T-cell (primary cell): Measurements from ENCODE around the gene NINL. TPM values are rescaled to one million over a fixed set of nuclear protein-coding genes. Genes with fewer than 3 reads are reported as not detected.

Experiments
- ATAC-seq, 4 experiments: fragments of 200-7000 bp in 3 of 4; fragments of 150-1000 bp in 1 of 4; cut with Tn5 transposase; replicated peaks in 1 of 4; 1 replicate in 3 of 4; 2 replicates in 1 of 4; pipeline ENCODE4 v1.10.0; 2021; ENCODE audit warnings: moderate library complexity in 3 of 4, mild to moderate bottlenecking in 2 of 4, moderate number of reproducible peaks in 1 of 4
- CTCF ChIA-PET, 2 donors: fragments of 300-600 bp; sonication (Branson Sonifier 250); formaldehyde crosslinking; loops; one replicate each; lab custom pipeline; 2022; ENCODE audit warnings: antibody characterized with exemption in 2 of 2; lab: Charles Lee
- POLR2A ChIA-PET, 2 donors: fragments of 300-600 bp; sonication (Branson Sonifier 250); formaldehyde crosslinking; loops; one replicate each; lab custom pipeline; 2022; ENCODE audit warnings: antibody characterized with exemption in 2 of 2; lab: Charles Lee
- DNase-seq, 35 experiments: peaks; one replicate each; pipeline versions ENCODE4 v3.0.0 to v3.0.0-alpha.2; 2013 to 2023
- H3K27ac ChIP-seq: one replicate; pipeline ENCODE4 v1.5.1; 2013; ENCODE audit warnings: low read length
- H3K27me3 ChIP-seq, 2 experiments: replicated peaks in 1 of 2; 1 replicate in 1 of 2; 2 replicates in 1 of 2; pipeline versions ENCODE4 v1.6.1 to v1.7.0; 2013; ENCODE audit warnings: low read length in 1 of 2, mixed read lengths in 1 of 2; ENCODE audit not compliant: control insufficient read depth in 2 of 2, insufficient read depth in 2 of 2; ENCODE audit errors: extremely low read depth in 1 of 2
- H3K36me3 ChIP-seq, 2 donors: 1 replicate in 1 of 2; 2 replicates in 1 of 2; pipeline versions ENCODE4 v1.6.1 to v1.7.0; 2013; ENCODE audit warnings: low read length in 1 of 2; ENCODE audit not compliant: control insufficient read depth in 2 of 2, insufficient read depth in 1 of 2; ENCODE audit errors: extremely low read depth in 1 of 2
- H3K4me1 ChIP-seq, 2 experiments: 1 replicate in 1 of 2; 2 replicates in 1 of 2; pipeline versions ENCODE4 v1.6.1 to v1.7.0; 2013; ENCODE audit warnings: low read length in 2 of 2, mixed read lengths in 1 of 2; ENCODE audit not compliant: insufficient read depth in 2 of 2, control insufficient read depth in 1 of 2; ENCODE audit errors: extremely low read depth in 1 of 2
- H3K4me3 ChIP-seq, 2 donors: 1 replicate in 1 of 2; 2 replicates in 1 of 2; pipeline versions ENCODE4 v1.5.1 to v1.7.0; 2013; ENCODE audit warnings: mild to moderate bottlenecking in 2 of 2, low read length in 1 of 2, moderate library complexity in 1 of 2; ENCODE audit not compliant: control insufficient read depth in 1 of 2; ENCODE audit errors: extremely low read depth in 1 of 2
- H3K9me3 ChIP-seq: 2 replicates; pipeline ENCODE4 v1.7.0; 2013
- H3K27ac Mint-ChIP-seq, 2 donors: one replicate each; pipeline ENCODE4 v1.8.0; 2020 to 2021; ENCODE audit warnings: mild to moderate bottlenecking in 2 of 2, mixed read lengths in 2 of 2
- H3K27me3 Mint-ChIP-seq, 2 donors: one replicate each; pipeline ENCODE4 v1.8.0; 2021 to 2022; ENCODE audit warnings: mixed read lengths in 2 of 2
- H3K36me3 Mint-ChIP-seq: one replicate; pipeline ENCODE4 v1.8.0; 2021; ENCODE audit warnings: mixed read lengths
- H3K4me1 Mint-ChIP-seq, 3 donors: one replicate each; pipeline ENCODE4 v1.8.0; 2020 to 2022; ENCODE audit warnings: mixed read lengths in 3 of 3, mild to moderate bottlenecking in 1 of 3
- H3K4me3 Mint-ChIP-seq, 3 donors: one replicate each; pipeline ENCODE4 v1.8.0; 2020 to 2022; ENCODE audit warnings: mild to moderate bottlenecking in 3 of 3, mixed read lengths in 3 of 3, moderate library complexity in 3 of 3
- H3K9me3 Mint-ChIP-seq, 3 donors: one replicate each; pipeline ENCODE4 v1.8.0; 2020 to 2022; ENCODE audit warnings: mixed read lengths in 3 of 3
- WGBS: methylation state at CpG from one replicate; pipeline ENCODE4 v1.1.5; 2013; ENCODE audit warnings: missing lambda C conversion rate; ENCODE audit not compliant: insufficient coverage; 5-methylcytosine and 5-hydroxymethylcytosine counted together
- total RNA-seq, 35 experiments: library from RNA in 6 of 35; stranded (reverse) in 6 of 35; fragments of 120-200 nt in 1 of 35; gene quantifications; one replicate each; pipeline versions ENCODE4 v1.2.1 to v1.2.4 and lab custom pipeline; 2013 to 2026

The NINL gene
- total RNA-seq, 5 donors from 2014 or later (not counting 1 experiment from before 2014, with no cell fraction given), result 1.3 to 4.8 (median 2.7) TPM

DNA sequence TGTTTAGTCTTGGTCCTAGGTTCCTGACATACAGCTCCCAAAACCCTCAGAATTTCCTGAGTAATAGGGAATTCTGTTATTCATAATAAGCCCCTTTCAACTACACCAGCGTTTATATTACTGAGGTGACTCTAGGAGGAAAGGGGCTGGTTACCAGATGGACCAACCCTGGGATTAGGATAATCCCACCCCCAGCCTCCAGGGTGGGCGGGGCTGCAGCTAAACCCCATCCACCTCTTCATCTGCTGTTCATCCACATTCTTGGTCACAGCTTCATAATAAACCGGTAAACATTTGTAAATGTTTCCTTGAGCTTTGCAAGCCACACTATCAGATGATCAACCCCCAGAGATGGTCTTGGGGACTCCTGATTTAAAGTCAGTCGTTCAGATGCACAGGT, 38.3 kb downstream of the NINL start:
- WGBS, result 38% methylated on average over 2 of the region's 4 CpGs
- peaks cover 0 to 4% of the 10 kb centered on the region in 2 experiments for H3K4me1 ChIP-seq
- Mint-ChIP-seq H3K36me3 (no peaks in the 10 kb centered on the region), H3K27me3 (peaks cover 0 to 3% of the 10 kb centered on the region in 2 donors), H3K27ac (no peak overlapping the region), H3K4me1 (peaks cover 0 to 3% (median under 1%) of the 10 kb centered on the region in 3 donors), H3K9me3 (no peaks in the 10 kb centered on the region), H3K4me3 (no peak overlapping the region)
- H3K27ac ChIP-seq, result no peak overlapping the region
- CTCF ChIA-PET, result no interaction called here
- DNase-seq (no peak), ATAC-seq (no peak)
- no peak overlapping the region for H3K4me3 ChIP-seq
- H3K9me3 ChIP-seq, result no peaks in the 10 kb centered on the region
- H3K27me3 ChIP-seq, result no peaks in the 10 kb centered on the region
- H3K36me3 ChIP-seq, result no peaks in the 10 kb centered on the region
- POLR2A ChIA-PET, result no interaction called here

DNA sequence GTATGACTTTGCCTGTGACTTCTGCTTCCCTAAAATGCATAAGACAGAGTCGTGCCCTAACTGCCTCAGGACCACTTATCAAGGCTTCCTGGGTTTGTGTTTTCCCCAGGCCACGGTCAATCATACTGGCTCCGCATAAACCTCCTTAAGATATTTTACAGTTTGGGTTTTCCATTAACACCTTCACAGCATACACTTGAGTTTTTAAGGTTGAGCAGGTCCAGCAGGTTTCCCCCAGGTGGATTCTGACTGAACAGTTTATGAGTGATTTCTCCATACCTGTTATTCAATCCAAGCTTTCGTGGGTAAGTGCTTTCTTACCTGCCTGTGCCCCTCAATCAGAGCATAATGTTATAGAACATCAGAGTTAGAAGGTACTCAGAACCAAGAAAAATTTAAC, 39.3 kb downstream of the NINL start:
- ChIA-PET CTCF (no interaction called here), POLR2A (no interaction called here)
- no peak overlapping the region for H3K4me3 Mint-ChIP-seq
- Histone ChIP-seq H3K9me3 (no peaks in the 10 kb centered on the region), H3K4me3 (no peak overlapping the region), H3K36me3 (no peaks in the 10 kb centered on the region), H3K27ac (no peak overlapping the region), H3K4me1 (peaks cover 0 to 4% of the 10 kb centered on the region in 2 experiments), H3K27me3 (no peaks in the 10 kb centered on the region)
- 33% methylated on average over 1 of the region's 4 CpGs for WGBS
- H3K27me3 Mint-ChIP-seq, result peaks cover 0 to 3% of the 10 kb centered on the region in 2 donors
- peaks cover 0 to 11% (median 5%) of the 10 kb centered on the region in 3 donors for H3K4me1 Mint-ChIP-seq
- no peak for DNase-seq
- no peak overlapping the region for H3K27ac Mint-ChIP-seq
- H3K9me3 Mint-ChIP-seq, result no peaks in the 10 kb centered on the region
- ATAC-seq, result no peak
- no peaks in the 10 kb centered on the region for H3K36me3 Mint-ChIP-seq

DNA sequence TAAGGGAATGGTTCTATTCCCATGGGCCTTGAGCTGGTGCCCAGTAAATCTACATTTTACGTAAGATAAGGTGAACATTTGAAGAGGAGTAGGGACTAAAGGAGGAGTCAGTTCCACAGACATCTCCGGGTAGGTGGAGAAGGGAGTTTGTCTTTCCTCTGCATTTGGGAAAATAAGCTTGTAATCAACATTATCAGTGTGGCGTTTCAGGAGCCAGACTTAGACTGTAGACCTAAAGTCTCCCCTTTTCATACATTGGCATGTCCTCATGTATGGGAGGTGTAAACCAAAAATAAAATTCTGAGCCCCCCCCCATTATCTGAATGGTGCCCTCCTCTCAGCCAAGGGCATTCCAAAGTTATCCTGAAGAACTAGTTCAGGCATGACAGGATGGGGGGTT, 40.2 kb downstream of the NINL start:
- no peak overlapping the region for H3K27ac ChIP-seq
- no CpG with 5 or more reads among the region's 3 CpGs for WGBS
- H3K4me1 ChIP-seq, result peaks cover 0 to 4% of the 10 kb centered on the region in 2 experiments
- no peaks in the 10 kb centered on the region for H3K36me3 Mint-ChIP-seq
- no peak overlapping the region for H3K27ac Mint-ChIP-seq
- POLR2A ChIA-PET, result no interaction called here
- no peaks in the 10 kb centered on the region for H3K9me3 ChIP-seq
- DNase-seq (no peak), ATAC-seq (no peak)
- peaks cover 0 to 12% (median 5%) of the 10 kb centered on the region in 3 donors for H3K4me1 Mint-ChIP-seq
- H3K27me3 ChIP-seq, result no peaks in the 10 kb centered on the region
- H3K36me3 ChIP-seq, result no peaks in the 10 kb centered on the region
- H3K9me3 Mint-ChIP-seq, result no peaks in the 10 kb centered on the region
- no peak overlapping the region for H3K4me3 Mint-ChIP-seq
- no peak overlapping the region for H3K4me3 ChIP-seq
- H3K27me3 Mint-ChIP-seq, result peaks cover 0 to 1% of the 10 kb centered on the region in 2 donors
- CTCF ChIA-PET, result no interaction called here

DNA sequence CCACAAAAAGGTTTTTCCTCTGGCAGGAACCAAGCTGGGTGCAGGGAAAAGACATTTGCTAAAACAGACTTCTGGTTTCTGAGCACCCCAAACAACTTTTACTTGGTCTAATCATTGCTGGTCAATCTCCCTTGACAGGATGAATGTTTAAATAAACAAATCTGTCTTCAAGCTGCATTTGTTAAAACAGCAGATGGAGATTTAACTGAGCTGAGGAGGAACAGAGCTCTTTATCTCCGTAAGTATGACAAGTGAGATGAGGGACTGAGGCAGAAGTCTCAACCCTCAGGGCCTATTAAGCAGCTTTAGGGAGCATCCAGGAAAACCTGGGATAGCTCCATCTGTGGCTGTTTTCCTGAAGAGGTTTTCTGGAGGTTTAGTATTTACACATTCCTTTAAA, 40.6 kb downstream of the NINL start:
- peaks cover 0 to 4% of the 10 kb centered on the region in 2 experiments for H3K4me1 ChIP-seq
- H3K4me3 ChIP-seq, result no peak overlapping the region
- Mint-ChIP-seq H3K36me3 (no peaks in the 10 kb centered on the region), H3K4me3 (no peak overlapping the region), H3K27ac (no peak overlapping the region), H3K27me3 (no peaks in the 10 kb centered on the region), H3K4me1 (peaks cover 0 to 12% (median 5%) of the 10 kb centered on the region in 3 donors), H3K9me3 (no peaks in the 10 kb centered on the region)
- ChIA-PET CTCF (no interaction called here), POLR2A (no interaction called here)
- no peaks in the 10 kb centered on the region for H3K27me3 ChIP-seq
- H3K9me3 ChIP-seq, result no peaks in the 10 kb centered on the region
- no peak overlapping the region for H3K27ac ChIP-seq
- no peaks in the 10 kb centered on the region for H3K36me3 ChIP-seq
- DNase-seq (no peak), ATAC-seq (no peak)
- 100% methylated on average over 1 of the region's 1 CpG for WGBS

DNA sequence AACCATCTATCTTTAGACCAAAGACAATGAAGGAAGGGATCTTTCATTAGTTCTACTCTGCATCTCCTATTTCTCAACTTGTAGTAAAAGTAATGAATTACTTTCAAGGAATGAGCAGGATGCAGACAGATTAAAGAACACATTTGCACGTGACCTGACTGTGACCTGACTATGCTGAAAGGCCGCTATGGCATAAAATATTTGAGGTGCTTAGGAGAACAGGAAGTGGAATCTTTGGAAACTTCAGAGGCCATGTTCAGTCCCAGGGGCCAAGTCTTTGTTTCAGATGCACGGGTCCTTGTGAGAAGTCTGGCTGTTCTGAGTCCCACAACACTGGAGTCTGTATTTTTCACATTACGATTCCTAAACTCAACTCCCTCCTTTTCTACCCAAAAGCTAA, 41.0 kb downstream of the NINL start:
- H3K27ac Mint-ChIP-seq, result no peak overlapping the region
- H3K4me1 Mint-ChIP-seq, result peaks cover 0 to 12% (median 2%) of the 10 kb centered on the region in 3 donors

DNA sequence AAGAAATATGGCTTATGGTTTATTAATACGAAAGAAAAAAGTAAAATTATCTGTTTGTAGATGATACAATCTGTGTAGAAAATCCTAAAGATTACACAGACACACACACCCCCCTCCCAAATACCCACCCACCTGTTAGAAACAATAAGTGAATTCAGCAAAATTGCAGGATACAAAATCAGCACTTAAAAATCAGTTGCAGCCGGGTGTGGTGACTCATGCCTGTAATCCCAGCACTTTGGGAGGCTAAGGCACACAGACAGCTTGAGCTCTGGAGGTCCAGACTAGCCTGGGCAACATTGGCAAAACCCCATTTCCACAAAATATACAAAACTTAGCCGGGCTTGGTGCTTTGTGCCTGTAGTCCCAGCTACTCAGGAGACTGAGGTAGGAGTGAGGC, 42.3 kb downstream of the NINL start:
- Histone ChIP-seq H3K4me1 (no peaks in the 10 kb centered on the region), H3K36me3 (no peaks in the 10 kb centered on the region), H3K27ac (no peak overlapping the region), H3K9me3 (no peaks in the 10 kb centered on the region), H3K27me3 (no peaks in the 10 kb centered on the region), H3K4me3 (no peak overlapping the region)
- ChIA-PET CTCF (no interaction called here), POLR2A (no interaction called here)
- H3K36me3 Mint-ChIP-seq, result no peaks in the 10 kb centered on the region
- H3K27me3 Mint-ChIP-seq, result no peaks in the 10 kb centered on the region
- H3K4me3 Mint-ChIP-seq, result no peak overlapping the region
- ATAC-seq, result no peak
- no CpG with 5 or more reads among the region's 3 CpGs for WGBS
- peaks cover 0 to 12% (median 2%) of the 10 kb centered on the region in 3 donors for H3K4me1 Mint-ChIP-seq
- no peaks in the 10 kb centered on the region for H3K9me3 Mint-ChIP-seq
- no peak for DNase-seq
- no peak overlapping the region for H3K27ac Mint-ChIP-seq

More for the DNA sequence above, 41.0 kb downstream of the NINL start:
- H3K9me3 ChIP-seq, result no peaks in the 10 kb centered on the region
- Mint-ChIP-seq H3K27me3 (no peaks in the 10 kb centered on the region), H3K4me3 (no peak overlapping the region), H3K9me3 (no peaks in the 10 kb centered on the region), H3K36me3 (no peaks in the 10 kb centered on the region)
- H3K4me1 ChIP-seq, result peaks cover 0 to 3% of the 10 kb centered on the region in 2 experiments
- H3K27ac ChIP-seq, result no peak overlapping the region
- H3K4me3 ChIP-seq, result no peak overlapping the region
- 67% methylated on average over 3 of the region's 4 CpGs for WGBS
- ChIA-PET CTCF (no interaction called here), POLR2A (no interaction called here)
- DNase-seq (no peak), ATAC-seq (no peak)
- no peaks in the 10 kb centered on the region for H3K27me3 ChIP-seq
- no peaks in the 10 kb centered on the region for H3K36me3 ChIP-seq

DNA sequence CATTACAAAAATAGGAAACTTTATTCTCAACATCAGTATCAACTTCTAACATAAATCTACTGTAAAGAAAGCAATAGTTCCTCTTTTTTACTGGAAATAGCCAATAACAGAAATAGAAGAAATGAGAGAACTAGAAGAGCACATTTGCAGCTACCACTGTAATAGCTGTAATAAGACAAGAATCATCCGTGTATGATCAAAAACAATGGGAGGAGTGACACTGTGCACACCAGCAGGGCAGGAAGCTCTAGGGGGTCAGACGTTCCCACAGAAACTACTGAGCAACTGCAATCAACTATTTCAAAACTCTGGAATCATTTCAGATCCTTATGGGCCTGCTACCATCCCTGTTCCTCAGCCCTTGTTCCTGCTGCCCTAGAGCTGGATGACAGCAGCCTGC, 43.7 kb downstream of the NINL start:
- no peak overlapping the region for H3K27ac Mint-ChIP-seq
- no CpG with 5 or more reads among the region's 2 CpGs for WGBS
- no peak overlapping the region for H3K4me3 Mint-ChIP-seq
- DNase-seq, result no peak
- Histone ChIP-seq H3K4me3 (no peak overlapping the region), H3K36me3 (no peaks in the 10 kb centered on the region), H3K27me3 (no peaks in the 10 kb centered on the region), H3K4me1 (no peaks in the 10 kb centered on the region), H3K27ac (no peak overlapping the region), H3K9me3 (no peaks in the 10 kb centered on the region)
- ATAC-seq, result no peak
- peaks cover 0 to 12% (median 2%) of the 10 kb centered on the region in 3 donors for H3K4me1 Mint-ChIP-seq
- H3K27me3 Mint-ChIP-seq, result no peaks in the 10 kb centered on the region
- ChIA-PET CTCF (no interaction called here), POLR2A (no interaction called here)
- no peaks in the 10 kb centered on the region for H3K36me3 Mint-ChIP-seq
- no peaks in the 10 kb centered on the region for H3K9me3 Mint-ChIP-seq
